HepG2 (cell line): Measurements from ENCODE around the gene RABL6. TPM values are rescaled to one million over a fixed set of nuclear protein-coding genes. Genes with fewer than 3 reads are reported as not detected.

Experiments used
- DNMT3B ChIP-seq: conservative IDR thresholded peaks from 2 replicates; pipeline ENCODE4 v1.6.1; 2016; ENCODE audit warnings: missing biosample characterization, control low read depth
- GPBP1L1 ChIP-seq: sonication (generic); formaldehyde crosslinking; IDR thresholded peaks from 2 replicates; pipeline ENCODE4 v1.5.0; 2020; ENCODE audit warnings: mild to moderate bottlenecking, missing genetic modification reagents
- MAZ ChIP-seq, 2 experiments: sonication (generic) in 1 of 2; formaldehyde crosslinking in 1 of 2; IDR thresholded peaks; 2 replicates each; pipeline versions ENCODE4 v1.5.0 to v1.6.1; 2012 to 2020; ENCODE audit warnings: low read depth in 2 of 2, mild to moderate bottlenecking in 2 of 2, borderline replicate concordance in 1 of 2, improper control_type of control experiment in 1 of 2, low read length in 1 of 2, missing genetic modification reagents in 1 of 2, moderate library complexity in 1 of 2
- MED1 ChIP-seq: sonication (generic); formaldehyde crosslinking; IDR thresholded peaks from 2 replicates; pipeline ENCODE4 v1.4.0; 2020; ENCODE audit warnings: missing genetic modification reagents
- NONO ChIP-seq, 2 experiments: fragments of 450-650 bp in 1 of 2; sonication (generic) in 1 of 2; formaldehyde crosslinking in 1 of 2; IDR thresholded peaks in 1 of 2; conservative IDR thresholded peaks in 1 of 2; 2 replicates each; pipeline versions ENCODE4 v1.6.1 to v1.8.0; 2017 to 2022; ENCODE audit warnings: mild to moderate bottlenecking in 1 of 2, missing genetic modification reagents in 1 of 2, moderate library complexity in 1 of 2
- ZBTB38 ChIP-seq: sonication (generic); formaldehyde crosslinking; IDR thresholded peaks from 2 replicates; pipeline ENCODE4 v1.5.1; 2020; ENCODE audit warnings: mild to moderate bottlenecking, missing genetic modification reagents
- ZFP82 ChIP-seq: sonication (generic); formaldehyde crosslinking; IDR thresholded peaks from 2 replicates; pipeline ENCODE4 v1.5.1; 2020; ENCODE audit warnings: mild to moderate bottlenecking, missing genetic modification reagents, borderline replicate concordance
- ZNF552 ChIP-seq: sonication (generic); formaldehyde crosslinking; IDR thresholded peaks from 2 replicates; pipeline ENCODE4 v1.9.0; 2022; ENCODE audit warnings: missing genetic modification reagents, mild to moderate bottlenecking, borderline replicate concordance
- ZNF567 ChIP-seq: sonication (generic); formaldehyde crosslinking; IDR thresholded peaks from 2 replicates; pipeline ENCODE4 v1.8.1; 2023; ENCODE audit warnings: mild to moderate bottlenecking, missing genetic modification reagents, borderline replicate concordance
- ZNF773 ChIP-seq: sonication (generic); formaldehyde crosslinking; IDR thresholded peaks from 2 replicates; pipeline ENCODE4 v1.4.0; 2020; ENCODE audit warnings: missing genetic modification reagents, borderline replicate concordance
- polyA plus RNA-seq, 8 experiments: library from polyadenylated mRNA; depleted of rRNA in 3 of 8; stranded (reverse) in 7 of 8; unstranded in 1 of 8; fragments of >200 nt; fragmentation: Illumina TruSeq in 4 of 8; extraction: Trizol in 4 of 8; gene quantifications; 2 replicates each; pipeline versions ENCODE4 v1.2.1 to v1.2.3, GENCODE V29; 2011 to 2016; ENCODE audit warnings: low read depth in 4 of 8, missing spikeins in 1 of 8, mixed read lengths in 1 of 8; ENCODE audit not compliant: insufficient read depth in 1 of 8
- total RNA-seq, 5 experiments: library from RNA; depleted of rRNA; stranded (reverse); fragments of >200 nt; fragmentation: Illumina TruSeq; extraction: Trizol; gene quantifications; 2 replicates each; pipeline ENCODE4 v1.2.3, GENCODE V29; 2016; ENCODE audit warnings: low read depth in 1 of 5
- TF ChIP-seq, protein P1 (sequence below): sonication (generic); formaldehyde crosslinking; IDR thresholded peaks from 2 replicates; pipeline ENCODE4 v1.5.0; 2020; ENCODE audit warnings: missing genetic modification reagents
- TF ChIP-seq, protein P2 (sequence below), 2 experiments: fragments of 450-650 bp in 1 of 2; sonication (generic) in 1 of 2; formaldehyde crosslinking in 1 of 2; IDR thresholded peaks; 2 replicates each; pipeline versions ENCODE4 v1.6.1 to v1.8.0; 2016 to 2022; ENCODE audit warnings: antibody characterized with exemption in 1 of 2, mild to moderate bottlenecking in 1 of 2, missing genetic modification reagents in 1 of 2
- TF ChIP-seq, protein P3 (sequence below): IDR thresholded peaks from 2 replicates; pipeline ENCODE4 v1.6.1; 2016; ENCODE audit warnings: missing genetic modification reagents, missing compliant biosample characterization
- TF ChIP-seq, protein P4 (sequence below): sonication (generic); formaldehyde crosslinking; IDR thresholded peaks from 2 replicates; pipeline ENCODE4 v1.4.0; 2020; ENCODE audit warnings: mild to moderate bottlenecking, missing genetic modification reagents

RABL6 gene
- total and polyA plus RNA-seq, 2 of the 13 experiments (the other 11 are each of a cell fraction or from before 2014, with no cell fraction given): 81.5 to 125 TPM

DNA sequence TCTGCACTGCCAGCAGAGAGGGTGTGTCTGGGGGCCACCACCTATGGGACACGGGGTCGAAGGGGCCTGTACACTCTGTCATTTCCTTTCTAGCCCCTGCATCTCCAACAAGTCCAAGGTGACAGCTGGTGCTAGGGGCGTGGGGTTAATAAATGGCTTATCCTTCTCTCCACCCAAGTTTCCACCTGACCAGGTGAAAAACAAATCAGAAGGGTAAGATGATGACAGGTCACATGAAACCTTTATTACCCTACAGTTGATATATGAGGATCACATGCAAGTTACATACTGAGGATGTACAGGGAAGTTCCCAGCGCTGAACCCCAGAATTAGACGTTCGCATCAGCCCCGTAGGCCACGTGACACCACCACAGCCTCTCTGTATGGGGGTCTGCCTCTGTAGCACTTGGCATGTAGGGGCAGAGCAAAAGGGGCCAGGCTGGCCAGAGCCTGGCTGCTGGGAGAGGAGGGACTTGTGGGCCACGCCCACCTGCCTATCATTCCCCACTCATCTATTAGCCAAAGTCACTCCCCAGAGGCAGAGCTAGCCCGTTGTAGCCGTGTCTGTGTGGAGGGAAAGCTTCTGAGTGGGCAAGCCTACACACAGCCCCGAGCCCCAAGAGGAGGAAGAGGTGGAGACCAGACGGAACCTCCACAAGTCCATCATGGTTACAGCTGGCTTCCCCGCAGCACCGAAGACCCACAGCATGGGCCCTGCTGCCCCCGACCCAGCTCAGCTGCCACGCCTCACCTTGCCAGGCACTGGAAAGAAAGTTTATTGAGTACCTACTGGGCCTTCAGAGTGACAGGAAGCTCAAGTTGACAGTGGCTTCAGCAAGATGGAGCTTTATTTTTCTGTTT, 14.4 kb upstream of the RABL6 start (continued):
- TF ChIP-seq MAZ (IDR thresholded peaks at IDR 0.05; ENCODE audit: borderline replicate concordance, low read depth, low read length) (no peak), MAZ (CRISPR knock-in tag; IDR thresholded peaks at IDR 0.05; ENCODE audit: low read depth) (no peak), GPBP1L1 (CRISPR knock-in tag) (no peak), ZBTB38 (CRISPR knock-in tag) (peak; percentile 90), ZNF567 (CRISPR knock-in tag) (peak; percentile 27; the same call in 1 of the 2 replicates), ZFP82 (no peak), ZNF773 (CRISPR knock-in tag) (no peak), NONO (IDR thresholded peaks at IDR 0.05) (no peak), NONO (CRISPR knock-in tag; conservative IDR thresholded peaks at IDR 0.05) (peak; percentile 44; the same call in 1 of the 2 replicates), ZNF552 (no peak), MED1 (CRISPR knock-in tag) (0 out of 2 replicates have a peak, but pooled peaks have one; percentile 42), DNMT3B (CRISPR knock-in tag) (no peak)
- TF ChIP-seq, protein P1, sequence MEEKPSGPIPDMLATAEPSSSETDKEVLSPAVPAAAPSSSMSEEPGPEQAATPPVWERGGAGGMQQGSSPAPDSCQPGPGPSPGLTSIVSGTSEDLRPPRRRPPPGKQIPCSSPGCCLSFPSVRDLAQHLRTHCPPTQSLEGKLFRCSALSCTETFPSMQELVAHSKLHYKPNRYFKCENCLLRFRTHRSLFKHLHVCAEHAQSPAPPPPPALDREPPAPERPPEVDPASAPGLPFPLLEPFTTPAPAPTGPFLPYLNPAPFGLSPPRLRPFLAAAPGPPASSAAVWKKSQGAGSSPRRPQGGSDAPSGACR: no peak
- TF ChIP-seq, protein P2, sequence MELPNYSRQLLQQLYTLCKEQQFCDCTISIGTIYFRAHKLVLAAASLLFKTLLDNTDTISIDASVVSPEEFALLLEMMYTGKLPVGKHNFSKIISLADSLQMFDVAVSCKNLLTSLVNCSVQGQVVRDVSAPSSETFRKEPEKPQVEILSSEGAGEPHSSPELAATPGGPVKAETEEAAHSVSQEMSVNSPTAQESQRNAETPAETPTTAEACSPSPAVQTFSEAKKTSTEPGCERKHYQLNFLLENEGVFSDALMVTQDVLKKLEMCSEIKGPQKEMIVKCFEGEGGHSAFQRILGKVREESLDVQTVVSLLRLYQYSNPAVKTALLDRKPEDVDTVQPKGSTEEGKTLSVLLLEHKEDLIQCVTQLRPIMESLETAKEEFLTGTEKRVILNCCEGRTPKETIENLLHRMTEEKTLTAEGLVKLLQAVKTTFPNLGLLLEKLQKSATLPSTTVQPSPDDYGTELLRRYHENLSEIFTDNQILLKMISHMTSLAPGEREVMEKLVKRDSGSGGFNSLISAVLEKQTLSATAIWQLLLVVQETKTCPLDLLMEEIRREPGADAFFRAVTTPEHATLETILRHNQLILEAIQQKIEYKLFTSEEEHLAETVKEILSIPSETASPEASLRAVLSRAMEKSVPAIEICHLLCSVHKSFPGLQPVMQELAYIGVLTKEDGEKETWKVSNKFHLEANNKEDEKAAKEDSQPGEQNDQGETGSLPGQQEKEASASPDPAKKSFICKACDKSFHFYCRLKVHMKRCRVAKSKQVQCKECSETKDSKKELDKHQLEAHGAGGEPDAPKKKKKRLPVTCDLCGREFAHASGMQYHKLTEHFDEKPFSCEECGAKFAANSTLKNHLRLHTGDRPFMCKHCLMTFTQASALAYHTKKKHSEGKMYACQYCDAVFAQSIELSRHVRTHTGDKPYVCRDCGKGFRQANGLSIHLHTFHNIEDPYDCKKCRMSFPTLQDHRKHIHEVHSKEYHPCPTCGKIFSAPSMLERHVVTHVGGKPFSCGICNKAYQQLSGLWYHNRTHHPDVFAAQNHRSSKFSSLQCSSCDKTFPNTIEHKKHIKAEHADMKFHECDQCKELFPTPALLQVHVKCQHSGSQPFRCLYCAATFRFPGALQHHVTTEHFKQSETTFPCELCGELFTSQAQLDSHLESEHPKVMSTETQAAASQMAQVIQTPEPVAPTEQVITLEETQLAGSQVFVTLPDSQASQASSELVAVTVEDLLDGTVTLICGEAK (IDR thresholded peaks at IDR 0.05): no peak
- TF ChIP-seq, protein P2 (CRISPR knock-in tag; IDR thresholded peaks at IDR 0.05): 0 out of 2 replicates have a peak, but pooled peaks have one; percentile 45
- TF ChIP-seq, protein P3, sequence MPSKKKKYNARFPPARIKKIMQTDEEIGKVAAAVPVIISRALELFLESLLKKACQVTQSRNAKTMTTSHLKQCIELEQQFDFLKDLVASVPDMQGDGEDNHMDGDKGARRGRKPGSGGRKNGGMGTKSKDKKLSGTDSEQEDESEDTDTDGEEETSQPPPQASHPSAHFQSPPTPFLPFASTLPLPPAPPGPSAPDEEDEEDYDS (CRISPR knock-in tag): peak; percentile 30; the same call in 1 of the 2 replicates
- TF ChIP-seq, protein P4, sequence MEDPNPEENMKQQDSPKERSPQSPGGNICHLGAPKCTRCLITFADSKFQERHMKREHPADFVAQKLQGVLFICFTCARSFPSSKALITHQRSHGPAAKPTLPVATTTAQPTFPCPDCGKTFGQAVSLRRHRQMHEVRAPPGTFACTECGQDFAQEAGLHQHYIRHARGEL (CRISPR knock-in tag): no peak
